ENCODE results near the gene MAP2K3.

DNA sequence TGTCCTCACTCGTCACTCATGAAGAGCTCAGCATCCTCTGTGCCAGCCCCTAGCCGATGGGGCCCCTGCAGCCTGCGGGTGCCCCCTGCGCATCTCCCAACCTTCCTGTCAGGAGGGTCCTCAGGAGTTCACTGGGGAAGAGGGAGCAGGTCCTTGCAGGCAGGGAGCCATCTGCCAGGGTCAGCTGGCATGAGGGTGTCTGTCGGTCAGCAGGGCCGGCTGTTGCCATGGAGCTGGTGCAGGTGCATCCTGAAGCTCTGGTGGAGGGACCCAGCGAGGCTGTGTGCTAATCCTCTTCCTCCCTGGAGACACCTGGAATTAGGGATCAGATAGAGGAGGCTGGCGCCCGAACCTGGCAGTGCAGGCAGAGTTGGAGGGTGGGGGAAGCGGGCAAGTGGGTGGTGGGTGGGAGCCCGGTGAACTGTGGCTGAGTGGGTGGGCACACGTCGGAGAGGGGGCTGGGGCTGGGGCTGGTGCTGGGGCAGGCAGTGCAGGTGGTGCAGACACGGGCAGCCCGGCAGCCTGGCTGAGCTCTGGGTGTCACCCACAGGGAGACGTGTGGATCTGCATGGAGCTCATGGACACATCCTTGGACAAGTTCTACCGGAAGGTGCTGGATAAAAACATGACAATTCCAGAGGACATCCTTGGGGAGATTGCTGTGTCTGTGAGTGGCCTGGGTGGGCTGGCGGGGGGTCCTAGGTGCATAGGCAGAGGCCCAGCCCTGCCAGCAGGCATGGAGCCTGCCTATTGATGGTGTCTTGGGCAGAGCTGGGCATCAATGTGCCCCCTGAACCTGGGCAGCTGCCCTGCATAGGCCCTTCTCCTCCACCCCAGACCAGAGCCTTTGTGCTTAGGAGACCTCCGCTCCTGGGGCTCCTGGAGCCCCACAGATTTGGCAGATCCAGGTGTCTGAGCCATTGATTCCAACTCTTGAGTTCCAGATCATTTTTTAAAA lies 17.4 kb downstream of the MAP2K3 start:
- no peak for TF ChIP-seq TAF1 (IDR thresholded peaks at IDR 0.05; ENCODE audit: low read depth, low read length)
- TF ChIP-seq SRF (IDR thresholded peaks at IDR 0.05; ENCODE audit: low read depth, low read length): no peak
- TF ChIP-seq, protein P1, sequence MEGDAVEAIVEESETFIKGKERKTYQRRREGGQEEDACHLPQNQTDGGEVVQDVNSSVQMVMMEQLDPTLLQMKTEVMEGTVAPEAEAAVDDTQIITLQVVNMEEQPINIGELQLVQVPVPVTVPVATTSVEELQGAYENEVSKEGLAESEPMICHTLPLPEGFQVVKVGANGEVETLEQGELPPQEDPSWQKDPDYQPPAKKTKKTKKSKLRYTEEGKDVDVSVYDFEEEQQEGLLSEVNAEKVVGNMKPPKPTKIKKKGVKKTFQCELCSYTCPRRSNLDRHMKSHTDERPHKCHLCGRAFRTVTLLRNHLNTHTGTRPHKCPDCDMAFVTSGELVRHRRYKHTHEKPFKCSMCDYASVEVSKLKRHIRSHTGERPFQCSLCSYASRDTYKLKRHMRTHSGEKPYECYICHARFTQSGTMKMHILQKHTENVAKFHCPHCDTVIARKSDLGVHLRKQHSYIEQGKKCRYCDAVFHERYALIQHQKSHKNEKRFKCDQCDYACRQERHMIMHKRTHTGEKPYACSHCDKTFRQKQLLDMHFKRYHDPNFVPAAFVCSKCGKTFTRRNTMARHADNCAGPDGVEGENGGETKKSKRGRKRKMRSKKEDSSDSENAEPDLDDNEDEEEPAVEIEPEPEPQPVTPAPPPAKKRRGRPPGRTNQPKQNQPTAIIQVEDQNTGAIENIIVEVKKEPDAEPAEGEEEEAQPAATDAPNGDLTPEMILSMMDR (IDR thresholded peaks at IDR 0.05; ENCODE audit: control extremely low read depth in 1 of 3, insufficient read depth in 1 of 3, low read depth in 1 of 3, low read length in 3 of 3): no peak
- no peak for TF ChIP-seq USF2 (IDR thresholded peaks at IDR 0.05; ENCODE audit: low read length)
